Measurements from ENCODE around the gene HLF.

- TF ChIP-seq, protein P1, sequence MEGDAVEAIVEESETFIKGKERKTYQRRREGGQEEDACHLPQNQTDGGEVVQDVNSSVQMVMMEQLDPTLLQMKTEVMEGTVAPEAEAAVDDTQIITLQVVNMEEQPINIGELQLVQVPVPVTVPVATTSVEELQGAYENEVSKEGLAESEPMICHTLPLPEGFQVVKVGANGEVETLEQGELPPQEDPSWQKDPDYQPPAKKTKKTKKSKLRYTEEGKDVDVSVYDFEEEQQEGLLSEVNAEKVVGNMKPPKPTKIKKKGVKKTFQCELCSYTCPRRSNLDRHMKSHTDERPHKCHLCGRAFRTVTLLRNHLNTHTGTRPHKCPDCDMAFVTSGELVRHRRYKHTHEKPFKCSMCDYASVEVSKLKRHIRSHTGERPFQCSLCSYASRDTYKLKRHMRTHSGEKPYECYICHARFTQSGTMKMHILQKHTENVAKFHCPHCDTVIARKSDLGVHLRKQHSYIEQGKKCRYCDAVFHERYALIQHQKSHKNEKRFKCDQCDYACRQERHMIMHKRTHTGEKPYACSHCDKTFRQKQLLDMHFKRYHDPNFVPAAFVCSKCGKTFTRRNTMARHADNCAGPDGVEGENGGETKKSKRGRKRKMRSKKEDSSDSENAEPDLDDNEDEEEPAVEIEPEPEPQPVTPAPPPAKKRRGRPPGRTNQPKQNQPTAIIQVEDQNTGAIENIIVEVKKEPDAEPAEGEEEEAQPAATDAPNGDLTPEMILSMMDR (conservative IDR thresholded peaks at IDR 0.05), result no peak
- TF ChIP-seq EZH2 (IDR thresholded peaks at IDR 0.05; ENCODE audit: low read depth), result no peak
These were observed 16.7 kb upstream of the HLF start for GRCh38 chr17:55248077-55248476.

All from PC-9 (cell line).